ENCODE results near the gene PAFAH1B1.

DNA sequence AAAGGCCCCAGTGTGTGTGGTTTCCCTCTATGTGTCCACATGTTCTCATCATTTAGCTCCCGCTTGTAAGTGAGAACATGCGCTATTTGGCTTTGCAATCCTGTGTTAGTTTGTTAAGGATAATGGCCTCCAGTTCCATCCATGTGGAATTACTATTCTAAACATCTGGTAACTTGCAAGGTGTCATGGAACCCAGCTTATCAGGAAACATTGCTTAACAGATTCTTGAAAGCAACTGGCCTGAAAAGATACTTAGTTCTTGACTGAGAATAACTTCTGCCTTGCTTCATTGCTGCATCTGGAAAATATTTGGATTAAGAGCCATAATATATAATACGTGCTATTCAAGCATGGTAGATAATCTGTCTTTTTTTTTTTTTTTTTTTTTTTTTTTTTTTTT lies 27.8 kb downstream of the PAFAH1B1 start:
- TF ChIP-seq JUN (IDR thresholded peaks at IDR 0.05; ENCODE audit: borderline replicate concordance, insufficient read depth, insufficient read length, low read depth), result no peak
- TF ChIP-seq, protein P1, sequence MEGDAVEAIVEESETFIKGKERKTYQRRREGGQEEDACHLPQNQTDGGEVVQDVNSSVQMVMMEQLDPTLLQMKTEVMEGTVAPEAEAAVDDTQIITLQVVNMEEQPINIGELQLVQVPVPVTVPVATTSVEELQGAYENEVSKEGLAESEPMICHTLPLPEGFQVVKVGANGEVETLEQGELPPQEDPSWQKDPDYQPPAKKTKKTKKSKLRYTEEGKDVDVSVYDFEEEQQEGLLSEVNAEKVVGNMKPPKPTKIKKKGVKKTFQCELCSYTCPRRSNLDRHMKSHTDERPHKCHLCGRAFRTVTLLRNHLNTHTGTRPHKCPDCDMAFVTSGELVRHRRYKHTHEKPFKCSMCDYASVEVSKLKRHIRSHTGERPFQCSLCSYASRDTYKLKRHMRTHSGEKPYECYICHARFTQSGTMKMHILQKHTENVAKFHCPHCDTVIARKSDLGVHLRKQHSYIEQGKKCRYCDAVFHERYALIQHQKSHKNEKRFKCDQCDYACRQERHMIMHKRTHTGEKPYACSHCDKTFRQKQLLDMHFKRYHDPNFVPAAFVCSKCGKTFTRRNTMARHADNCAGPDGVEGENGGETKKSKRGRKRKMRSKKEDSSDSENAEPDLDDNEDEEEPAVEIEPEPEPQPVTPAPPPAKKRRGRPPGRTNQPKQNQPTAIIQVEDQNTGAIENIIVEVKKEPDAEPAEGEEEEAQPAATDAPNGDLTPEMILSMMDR (IDR thresholded peaks at IDR 0.05; ENCODE audit: extremely low read depth in 1 of 2, insufficient read depth in 1 of 2, low read depth in 1 of 2, low read length in 2 of 2), result no peak
- no peak for TF ChIP-seq EZH2 (IDR thresholded peaks at IDR 0.05; ENCODE audit: borderline replicate concordance, low read depth, low read length, severe bottlenecking)
- no peak for TF ChIP-seq POLR2A (IDR thresholded peaks at IDR 0.05; ENCODE audit: low read depth, low read length)
